GM23338 (cell line): ENCODE measurements around the gene LRP1B. TPM values are rescaled to one million over a fixed set of nuclear protein-coding genes. Genes with fewer than 3 reads are reported as not detected.

Experiments
- ATAC-seq: fragments of 200-7000 bp; cut with Tn5 transposase; 3 replicates; pipeline ENCODE4 v1.9.1; 2020
- DNase-seq: peaks from one replicate; pipeline ENCODE4 v3.0.0-alpha.2; 2015; ENCODE audit warnings: low spot score
- H2AFZ ChIP-seq: fragments of 200-600 bp; sonication (generic); 2 replicates; pipeline ENCODE4 v1.8.0; 2016; ENCODE audit warnings: antibody characterized with exemption, mild to moderate bottlenecking, moderate library complexity
- H3F3A ChIP-seq: fragments of 200-600 bp; sonication (generic); replicated peaks from 2 replicates; pipeline ENCODE4 v1.8.0; 2017; ENCODE audit warnings: antibody characterized with exemption, mixed run types, low read depth
- H3K27ac ChIP-seq: fragments of 200-600 bp; sonication (generic); 2 replicates; pipeline ENCODE4 v1.6.1; 2016; ENCODE audit warnings: low read depth
- H3K27me3 ChIP-seq: fragments of 200-600 bp; sonication (generic); 2 replicates; pipeline ENCODE4 v1.8.0; 2016; ENCODE audit warnings: mild to moderate bottlenecking, mixed run types, moderate library complexity; ENCODE audit not compliant: insufficient read depth
- H3K36me3 ChIP-seq: fragments of 200-600 bp; sonication (generic); 2 replicates; pipeline ENCODE4 v1.8.0; 2016; ENCODE audit warnings: mild to moderate bottlenecking; ENCODE audit not compliant: insufficient read depth
- H3K4me1 ChIP-seq: fragments of 200-600 bp; sonication (generic); 2 replicates; pipeline ENCODE4 v1.8.0; 2016; ENCODE audit warnings: mild to moderate bottlenecking, moderate library complexity; ENCODE audit not compliant: insufficient read depth
- H3K4me2 ChIP-seq: fragments of 200-600 bp; sonication (generic); 2 replicates; pipeline ENCODE4 v1.7.1; 2017; ENCODE audit warnings: mixed run types
- H3K4me3 ChIP-seq: fragments of 200-600 bp; sonication (generic); 2 replicates; pipeline ENCODE4 v1.6.1; 2016; ENCODE audit warnings: mixed run types
- H3K79me2 ChIP-seq: fragments of 200-600 bp; sonication (generic); replicated peaks from 2 replicates; pipeline ENCODE4 v1.8.0; 2017; ENCODE audit warnings: mild to moderate bottlenecking; ENCODE audit not compliant: insufficient read depth
- H3K9me2 ChIP-seq: fragments of 200-600 bp; sonication (generic); 2 replicates; pipeline ENCODE4 v1.8.0; 2017; ENCODE audit not compliant: insufficient read depth
- H4K20me1 ChIP-seq: fragments of 200-600 bp; sonication (generic); replicated peaks from 2 replicates; pipeline ENCODE4 v1.8.0; 2017; ENCODE audit warnings: mild to moderate bottlenecking; ENCODE audit not compliant: insufficient read depth
- H3K27ac Mint-ChIP-seq: 2 replicates; pipeline ENCODE4 v1.8.0; 2020; ENCODE audit warnings: inconsistent platforms, mild to moderate bottlenecking, moderate library complexity, mixed read lengths
- H3K27me3 Mint-ChIP-seq: 3 replicates; pipeline ENCODE4 v1.8.0; 2022; ENCODE audit warnings: low read depth, mild to moderate bottlenecking, moderate library complexity, mixed read lengths, inconsistent platforms; ENCODE audit not compliant: insufficient read depth, poor library complexity
- H3K36me3 Mint-ChIP-seq: 3 replicates; pipeline ENCODE4 v1.8.0; 2021; ENCODE audit warnings: low read depth, mild to moderate bottlenecking, inconsistent platforms, moderate library complexity, mixed read lengths
- H3K4me1 Mint-ChIP-seq: 3 replicates; pipeline ENCODE4 v1.8.0; 2020; ENCODE audit warnings: mild to moderate bottlenecking, inconsistent platforms, mixed read lengths
- H3K4me3 Mint-ChIP-seq: 3 replicates; pipeline ENCODE4 v1.8.0; 2021; ENCODE audit warnings: moderate library complexity, mild to moderate bottlenecking, inconsistent platforms, mixed read lengths
- H3K9me3 Mint-ChIP-seq: 3 replicates; pipeline ENCODE4 v1.8.0; 2020; ENCODE audit warnings: moderate library complexity, mild to moderate bottlenecking, inconsistent platforms, mixed read lengths
- CTCF ChIP-seq, 2 experiments: fragments of 200-600 bp in 1 of 2; sonication (generic) in 1 of 2; conservative IDR thresholded peaks; 2 replicates each; pipeline versions ENCODE4 v1.5.1 to v1.6.1; 2016 to 2017; ENCODE audit warnings: antibody characterized with exemption in 2 of 2, low read depth in 2 of 2, mild to moderate bottlenecking in 2 of 2, moderate library complexity in 1 of 2
- ETS1 ChIP-seq: IDR thresholded peaks from 2 replicates; pipeline ENCODE4 v1.6.1; 2016; ENCODE audit warnings: antibody characterized with exemption
- EZH2 ChIP-seq: fragments of 200-600 bp; sonication (generic); IDR thresholded peaks from one replicate; pipeline ENCODE4 v1.8.0; 2017; ENCODE audit warnings: antibody characterized with exemption, mild to moderate bottlenecking, low read depth; ENCODE audit not compliant: unreplicated experiment
- EZH2phosphoT487 ChIP-seq: fragments of 200-600 bp; sonication (generic); IDR thresholded peaks from one replicate; pipeline ENCODE4 v1.8.1; 2018; ENCODE audit warnings: antibody characterized with exemption; ENCODE audit not compliant: unreplicated experiment
- JUNB ChIP-seq: IDR thresholded peaks from one replicate; pipeline ENCODE4 v1.6.1; 2016; ENCODE audit warnings: antibody characterized with exemption; ENCODE audit not compliant: unreplicated experiment
- POLR2AphosphoS5 ChIP-seq: IDR thresholded peaks from 2 replicates; pipeline ENCODE4 v1.6.1; 2016; ENCODE audit warnings: antibody characterized with exemption, low read depth
- ZNF114 ChIP-seq: fragments of 250-450 bp; sonication (Bioruptor Pico); IDR thresholded peaks from 2 replicates; pipeline ENCODE4 v1.5.0; 2020; ENCODE audit warnings: mild to moderate bottlenecking, moderate library complexity
- ZNF331 ChIP-seq: fragments of 250-450 bp; sonication (Bioruptor Pico); IDR thresholded peaks from 2 replicates; pipeline ENCODE4 v1.5.0; 2020; ENCODE audit warnings: low read depth, mild to moderate bottlenecking, moderate library complexity
- ZNF462 ChIP-seq: fragments of 250-450 bp; sonication (Bioruptor Pico); IDR thresholded peaks from 2 replicates; pipeline ENCODE4 v1.5.0; 2020; ENCODE audit warnings: mild to moderate bottlenecking, moderate library complexity
- polyA plus RNA-seq: library from polyadenylated mRNA; unstranded; fragments of >200 nt; fragmentation: Nextera tagmentation; extraction: Ambion mirVana; gene quantifications from 2 replicates; pipeline ENCODE4 v1.2.1, GENCODE V29; 2016
- total RNA-seq: library from RNA; depleted of rRNA; stranded (reverse); fragments of >200 nt; shearing (Covaris generic); gene quantifications from 2 replicates; pipeline ENCODE4 v1.2.3, GENCODE V29; 2014

Gene LRP1B
- total and polyA plus RNA-seq, 2 experiments from 2014 or later, result 0.15 to 0.97 TPM

- TF ChIP-seq ZNF462 (CRISPR knock-in tag) (no peak), EZH2 (no peak), EZH2phosphoT487 (no peak), ETS1 (no peak), CTCF (conservative IDR thresholded peaks at IDR 0.05; ENCODE audit: low read depth in 2 of 2) (no peak)
Measured at GRCh38 chr2:140489193-140489592, 1641.6 kb downstream of the LRP1B start (continued).

- Mint-ChIP-seq H3K4me1 (no peaks in the 10 kb centered on the region; the same call in 2 of the 3 replicates), H3K27me3 (no peaks in the 10 kb centered on the region), H3K9me3 (no peaks in the 10 kb centered on the region), H3K36me3 (no peaks in the 10 kb centered on the region), H3K27ac (no peak overlapping the region), H3K4me3 (no peak overlapping the region)
- Histone ChIP-seq H2AFZ (no peak overlapping the region), H3K4me2 (no peak overlapping the region), H3K9me2 (no peaks in the 10 kb centered on the region), H3K4me3 (no peak overlapping the region), H4K20me1 (no peaks in the 10 kb centered on the region), H3K27ac (no peak overlapping the region), H3F3A (no peaks in the 10 kb centered on the region), H3K36me3 (no peaks in the 10 kb centered on the region), H3K79me2 (no peaks in the 10 kb centered on the region), H3K27me3 (no peaks in the 10 kb centered on the region), H3K4me1 (no peaks in the 10 kb centered on the region)
- ATAC-seq (no peak), DNase-seq (no peak)
- TF ChIP-seq ZNF114 (CRISPR knock-in tag) (no peak), POLR2AphosphoS5 (no peak), JUNB (no peak), EZH2 (no peak), EZH2phosphoT487 (no peak), ZNF331 (no peak)
Measured at GRCh38 chr2:140481136-140481535, 1649.7 kb downstream of the LRP1B start.
